ENCODE data around the gene TADA2B.

The TADA2B gene, protein sequence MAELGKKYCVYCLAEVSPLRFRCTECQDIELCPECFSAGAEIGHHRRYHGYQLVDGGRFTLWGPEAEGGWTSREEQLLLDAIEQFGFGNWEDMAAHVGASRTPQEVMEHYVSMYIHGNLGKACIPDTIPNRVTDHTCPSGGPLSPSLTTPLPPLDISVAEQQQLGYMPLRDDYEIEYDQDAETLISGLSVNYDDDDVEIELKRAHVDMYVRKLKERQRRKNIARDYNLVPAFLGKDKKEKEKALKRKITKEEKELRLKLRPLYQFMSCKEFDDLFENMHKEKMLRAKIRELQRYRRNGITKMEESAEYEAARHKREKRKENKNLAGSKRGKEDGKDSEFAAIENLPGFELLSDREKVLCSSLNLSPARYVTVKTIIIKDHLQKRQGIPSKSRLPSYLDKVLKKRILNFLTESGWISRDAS

DNA sequence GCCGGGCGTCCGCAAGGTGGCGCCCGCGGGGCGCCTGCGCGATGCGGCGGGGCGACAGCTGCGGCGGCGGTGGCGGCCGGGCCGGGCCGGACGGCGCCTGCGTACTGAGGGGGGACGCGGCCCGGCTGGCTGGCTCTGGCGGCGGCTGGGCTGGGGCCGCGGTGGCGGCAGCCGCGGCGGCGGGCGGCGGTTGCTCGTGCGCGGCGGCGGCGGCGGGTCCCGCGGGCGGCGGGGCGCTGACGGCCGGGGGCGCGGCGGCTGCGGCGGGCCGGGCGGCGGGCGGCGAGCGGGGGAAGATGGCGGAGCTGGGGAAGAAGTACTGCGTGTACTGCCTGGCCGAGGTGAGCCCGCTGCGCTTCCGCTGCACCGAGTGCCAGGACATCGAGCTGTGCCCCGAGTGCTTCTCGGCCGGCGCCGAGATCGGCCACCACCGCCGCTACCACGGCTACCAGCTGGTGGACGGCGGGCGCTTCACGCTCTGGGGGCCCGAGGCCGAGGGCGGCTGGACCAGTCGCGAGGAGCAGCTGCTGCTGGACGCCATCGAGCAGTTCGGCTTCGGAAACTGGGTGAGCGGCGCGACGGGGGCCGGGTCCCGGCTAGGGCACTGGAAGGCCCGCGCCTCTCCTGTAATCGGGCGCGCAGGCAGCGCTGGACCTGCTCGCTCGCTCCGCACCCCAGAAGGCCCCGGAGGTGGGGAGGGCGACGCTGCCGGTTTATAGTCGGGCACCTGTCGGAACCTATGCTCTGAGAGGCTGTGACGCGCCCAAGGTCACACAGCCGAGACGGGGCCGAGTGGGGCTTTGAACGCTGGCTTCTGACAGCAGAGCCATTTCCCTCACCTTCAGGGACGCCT is at the start of gene TADA2B:
TSS of gene TADA2B (plus strand) at position 89 of the 853 bp plus-strand sequence. CDS start at position 297, 208 bp downstream.
- DNase-seq, result peak; percentile 50

DNA sequence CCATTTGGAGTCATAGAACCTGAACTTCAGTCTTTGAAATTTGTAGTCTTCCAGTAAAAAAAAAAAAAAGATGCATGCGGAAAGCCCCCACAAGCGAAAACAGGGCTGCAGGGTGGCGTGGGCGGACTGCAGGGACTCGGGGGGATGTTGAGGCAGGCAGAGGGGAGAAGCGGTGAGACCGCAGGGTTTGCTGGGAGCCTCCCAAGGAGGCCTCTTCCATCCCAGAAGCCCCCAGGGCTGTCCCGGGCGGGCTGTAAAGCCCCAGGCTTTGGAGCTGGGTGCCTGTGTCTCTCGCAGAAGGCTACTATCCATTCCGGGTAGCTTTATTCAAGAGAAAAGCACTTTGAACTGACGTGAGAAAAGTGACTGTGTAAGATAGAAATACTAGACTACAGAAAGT is 46.7 kb upstream of the TADA2B start:
- DNase-seq, result no peak

DNA sequence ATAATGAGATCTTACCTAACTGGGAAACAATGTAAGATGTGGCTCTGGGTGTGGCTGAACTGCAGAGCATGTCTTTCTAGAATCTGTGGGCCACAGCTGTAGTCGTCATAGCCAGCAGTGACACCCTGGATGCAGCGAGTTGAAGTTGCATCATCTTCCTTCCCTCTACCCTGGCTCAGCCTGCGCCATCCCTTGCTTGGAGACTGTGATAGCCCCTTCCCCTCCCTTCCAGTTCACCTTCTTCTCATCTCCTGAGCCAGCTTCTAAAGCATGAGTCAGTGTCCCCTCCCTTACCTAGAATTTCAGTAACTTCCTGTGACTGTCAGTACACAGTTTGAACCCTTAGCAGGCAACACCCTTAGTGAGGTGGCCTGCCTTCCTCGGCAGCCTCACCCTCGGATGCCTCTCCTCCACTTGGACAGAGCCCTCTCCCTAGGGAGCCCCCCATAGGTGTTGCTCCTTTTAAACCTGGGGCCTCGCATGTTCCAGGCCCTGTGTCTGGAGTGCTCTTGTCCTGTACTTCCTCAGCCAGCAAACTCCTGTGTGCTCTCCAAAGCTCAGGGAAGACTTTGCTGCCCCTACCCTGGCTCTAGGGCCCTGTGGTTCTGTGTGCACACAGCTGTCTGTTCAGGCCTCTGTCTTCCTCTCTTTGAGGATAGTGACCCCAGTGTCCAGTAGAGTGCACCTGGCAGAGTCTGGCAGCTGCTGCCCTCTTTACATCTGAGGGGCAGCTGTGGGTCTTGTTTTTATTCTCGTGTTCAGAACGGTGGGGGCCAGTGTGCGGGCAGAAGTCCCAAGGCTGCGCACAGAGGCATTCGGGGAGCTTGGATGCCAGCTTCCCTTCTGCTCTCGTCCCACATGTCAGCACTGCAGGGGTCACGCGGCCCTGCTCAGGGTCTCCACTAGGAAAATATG is 43.7 kb upstream of the TADA2B start:
- DNase-seq, result peak; percentile 19

DNA sequence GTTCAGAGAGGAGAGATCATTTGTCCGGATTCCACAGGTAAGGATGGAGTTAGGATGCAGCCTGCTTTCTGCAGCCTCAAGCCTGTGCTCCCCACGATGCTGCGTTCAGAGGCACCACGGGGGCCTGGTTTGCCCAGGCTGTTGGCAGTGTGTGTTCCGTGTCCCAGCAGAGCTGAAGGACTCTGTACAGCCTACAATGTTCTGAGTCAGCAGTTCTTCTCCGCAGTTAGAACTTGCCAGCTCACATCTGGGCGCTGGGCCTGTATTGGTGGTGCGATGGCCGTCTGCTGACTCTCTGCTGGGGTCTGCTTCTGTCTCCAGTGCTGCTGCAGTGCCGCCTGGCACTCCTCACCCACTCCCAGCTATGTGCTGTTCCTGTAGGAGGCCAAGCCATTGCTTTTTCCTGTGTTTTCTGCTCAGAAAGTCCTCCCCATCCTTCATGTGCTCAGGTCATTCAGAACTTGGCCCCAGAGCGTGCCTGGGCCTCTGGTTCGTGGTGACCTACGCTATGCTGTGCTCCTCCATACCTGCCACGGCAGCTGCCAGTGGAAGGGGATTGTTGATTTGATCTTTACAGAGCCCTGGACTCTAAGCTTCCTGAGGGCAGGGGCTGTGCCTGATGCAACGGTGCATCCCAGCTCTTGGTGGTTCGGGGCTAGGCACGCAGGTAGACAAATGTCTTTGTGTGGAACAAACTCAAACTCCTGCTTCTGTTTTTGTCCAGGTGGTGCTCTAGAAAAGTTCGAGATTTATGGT is 42.6 kb upstream of the TADA2B start:
- no peak for DNase-seq

DNA sequence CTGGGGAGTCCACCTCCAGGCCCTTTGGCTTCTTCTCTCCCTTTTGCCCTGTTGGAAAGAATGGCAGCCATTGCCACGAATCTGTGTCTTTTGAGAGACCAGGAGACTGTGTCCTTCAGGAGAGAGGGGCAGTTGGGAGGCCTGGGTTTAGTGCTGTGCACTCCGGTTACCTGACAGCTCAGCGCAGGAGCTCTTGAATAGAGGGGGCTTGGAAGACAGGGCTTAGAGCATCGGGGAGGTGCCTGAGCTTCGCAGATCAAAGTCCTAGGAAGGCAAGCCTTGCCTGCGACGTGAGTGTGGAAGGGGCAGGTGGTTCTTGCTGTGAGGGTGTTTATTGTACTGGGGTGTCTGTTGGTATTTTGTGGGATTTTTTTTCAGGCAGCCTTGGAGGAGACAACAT is 41.9 kb upstream of the TADA2B start:
- DNase-seq, result no peak

DNA sequence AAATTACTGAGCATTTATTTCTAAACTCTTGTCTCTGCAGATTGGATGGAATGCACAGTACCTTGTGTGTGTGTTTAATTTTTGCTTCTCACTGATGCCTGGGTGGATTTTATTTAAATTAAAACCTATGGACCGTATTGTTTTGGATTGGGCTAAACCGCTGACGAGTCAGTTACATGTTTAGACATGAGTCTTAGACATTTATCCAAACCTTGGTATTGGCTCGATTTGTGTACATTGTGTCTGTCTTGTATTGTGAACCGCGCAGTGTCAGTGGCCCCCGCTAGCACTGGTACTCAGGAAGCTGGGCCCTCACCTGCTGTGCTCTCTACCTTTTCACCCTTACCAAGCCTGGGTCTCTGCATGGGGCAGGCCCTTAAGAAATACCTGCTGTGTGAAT is 40.8 kb upstream of the TADA2B start:
- DNase-seq, result no peak

DNA sequence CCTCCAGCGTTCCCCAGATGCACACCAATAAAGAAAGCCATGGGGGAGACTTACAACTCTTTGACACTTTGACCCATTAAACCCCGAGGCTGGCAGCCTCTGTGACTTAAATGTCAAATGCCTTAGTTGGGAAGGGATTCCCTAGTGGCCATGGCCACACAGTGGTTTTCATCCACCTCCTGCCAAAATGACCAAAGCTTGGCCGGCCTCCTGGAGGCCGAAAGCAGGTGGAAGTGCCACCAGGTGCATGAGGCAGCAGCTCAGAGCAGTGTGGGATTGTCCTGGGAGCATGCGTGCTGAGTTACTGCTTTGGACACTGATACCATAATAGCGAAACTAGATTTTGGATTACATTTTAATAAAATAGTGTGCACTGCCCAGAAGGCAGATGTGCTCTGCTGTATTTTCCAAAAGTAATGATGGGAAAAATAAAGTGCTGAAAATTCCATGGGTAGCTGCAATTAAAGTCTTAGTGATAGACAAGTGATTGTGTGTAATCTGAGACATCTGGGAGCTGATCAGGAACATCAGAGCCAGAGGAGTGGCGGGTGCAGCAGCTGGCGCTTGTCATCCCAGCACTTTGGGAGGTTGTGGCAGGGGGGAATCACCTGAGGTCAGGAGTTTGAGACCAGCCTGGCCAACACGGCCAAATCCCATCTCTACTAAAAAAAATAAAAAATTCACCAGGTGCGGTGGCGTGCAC is 39.8 kb upstream of the TADA2B start:
- DNase-seq, result no peak

DNA sequence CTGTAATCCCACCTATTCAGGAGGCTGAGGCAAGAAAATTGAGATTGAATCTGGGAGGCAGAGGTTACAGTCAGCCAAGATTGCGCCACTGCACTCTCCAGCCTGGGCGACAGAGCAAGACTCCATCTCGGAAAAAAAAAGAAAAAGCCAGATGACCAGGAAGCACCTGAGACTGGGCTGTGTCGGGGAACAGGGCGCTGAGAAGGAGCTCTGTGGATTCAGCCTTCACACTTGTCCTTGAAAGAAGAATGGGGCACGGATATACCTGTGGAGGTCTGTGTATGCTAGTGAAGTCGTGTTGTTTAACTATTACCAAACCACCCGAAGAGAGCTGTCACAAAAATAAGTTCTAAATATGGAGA is 39.3 kb upstream of the TADA2B start:
- no peak for DNase-seq

DNA sequence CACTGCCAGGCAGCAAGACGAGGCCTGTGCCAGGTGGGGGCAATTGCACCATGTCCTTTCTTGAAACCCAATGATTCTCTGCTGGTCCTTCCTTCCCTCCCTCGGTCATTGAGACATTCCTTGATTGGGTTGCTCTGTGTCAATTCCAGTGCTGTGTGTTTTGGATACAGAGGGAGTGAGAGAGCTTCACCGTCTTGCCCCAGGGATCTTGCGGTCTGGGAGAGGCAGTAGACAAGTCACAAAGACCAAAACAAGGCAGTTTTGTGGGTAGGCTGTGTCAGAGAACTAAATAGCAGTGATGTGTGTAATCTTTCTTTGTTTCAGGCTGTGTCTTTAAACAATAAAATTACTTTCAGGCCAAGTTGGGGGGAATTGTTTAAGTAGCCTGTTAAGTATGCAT is 38.8 kb upstream of the TADA2B start:
- no peak for DNase-seq

DNA sequence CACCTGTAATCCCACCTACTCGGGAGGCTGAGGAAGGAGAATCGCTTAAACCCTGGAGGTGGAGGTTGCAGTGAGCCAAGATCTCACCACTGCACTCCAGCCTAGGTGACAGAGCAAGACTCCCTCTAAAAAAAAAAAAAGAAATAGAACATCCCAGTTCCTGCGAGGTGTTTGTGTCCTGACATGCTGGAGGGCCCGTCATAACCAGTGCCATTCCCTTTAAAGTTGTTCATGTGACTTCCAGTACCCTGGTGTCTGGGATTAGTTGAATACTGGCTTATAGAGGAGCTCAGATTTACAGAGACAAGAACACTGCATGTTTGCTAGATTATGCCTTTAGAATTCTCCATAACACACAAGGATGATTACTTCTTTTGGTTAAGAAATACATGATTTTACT is 37.6 kb upstream of the TADA2B start:
- DNase-seq, result no peak

DNA sequence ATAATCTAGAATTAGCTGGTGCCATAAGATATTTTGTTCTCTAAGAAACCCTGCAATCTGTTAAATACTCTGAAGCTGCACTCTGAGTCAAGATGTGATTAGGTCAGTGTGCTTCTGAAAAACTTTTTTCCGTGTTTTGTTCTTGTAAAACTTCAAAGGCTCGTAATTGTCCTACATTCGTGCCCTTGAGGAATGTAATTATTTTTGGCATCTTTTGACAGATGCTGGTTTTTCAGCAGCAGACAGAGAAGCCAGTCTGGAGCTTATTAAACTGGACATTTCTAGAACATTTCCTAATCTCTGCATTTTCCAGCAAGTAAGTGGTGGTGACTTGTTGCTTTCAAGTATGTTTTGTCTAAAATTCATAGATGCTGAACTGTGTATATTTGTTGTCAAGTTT is 36.8 kb upstream of the TADA2B start:
- no peak for DNase-seq

DNA sequence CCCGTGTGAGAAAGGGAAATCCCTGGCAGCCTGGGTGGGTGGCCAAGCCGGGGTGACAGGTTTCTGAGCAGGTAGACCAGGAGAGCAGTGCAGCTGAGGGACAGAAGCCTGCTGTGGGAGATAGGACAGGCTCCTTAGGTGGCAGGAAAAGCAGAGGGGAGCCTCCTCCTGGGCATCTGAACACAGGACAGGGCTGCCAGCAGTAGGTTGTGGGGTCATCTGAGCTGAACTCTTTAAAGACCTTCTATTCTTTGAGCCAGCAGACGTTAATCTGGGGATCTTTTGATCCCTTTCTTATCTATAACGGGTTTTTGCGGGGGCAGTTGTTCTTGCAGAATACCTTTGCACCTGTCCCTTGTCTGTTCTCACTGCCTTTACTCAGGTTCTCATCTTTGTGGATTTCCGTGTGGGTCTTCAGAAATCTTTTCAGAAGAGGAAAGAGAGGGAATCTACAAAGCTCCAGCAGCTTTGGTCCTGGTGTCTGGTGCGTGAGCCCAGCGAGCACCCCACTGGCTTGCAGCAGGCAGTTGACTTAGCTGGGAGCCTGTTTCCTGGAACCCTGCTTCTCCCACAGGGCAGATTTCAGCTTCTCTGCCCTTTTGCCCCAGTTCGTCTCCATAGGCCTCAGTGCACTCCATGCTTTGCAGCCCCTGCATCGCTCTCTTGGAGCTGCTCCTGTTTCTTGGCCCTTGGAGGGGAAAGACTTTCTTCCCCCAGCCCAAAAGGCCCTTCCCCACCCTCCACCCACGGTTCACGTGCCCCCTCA is 35.8 kb upstream of the TADA2B start:
- no peak for DNase-seq

DNA sequence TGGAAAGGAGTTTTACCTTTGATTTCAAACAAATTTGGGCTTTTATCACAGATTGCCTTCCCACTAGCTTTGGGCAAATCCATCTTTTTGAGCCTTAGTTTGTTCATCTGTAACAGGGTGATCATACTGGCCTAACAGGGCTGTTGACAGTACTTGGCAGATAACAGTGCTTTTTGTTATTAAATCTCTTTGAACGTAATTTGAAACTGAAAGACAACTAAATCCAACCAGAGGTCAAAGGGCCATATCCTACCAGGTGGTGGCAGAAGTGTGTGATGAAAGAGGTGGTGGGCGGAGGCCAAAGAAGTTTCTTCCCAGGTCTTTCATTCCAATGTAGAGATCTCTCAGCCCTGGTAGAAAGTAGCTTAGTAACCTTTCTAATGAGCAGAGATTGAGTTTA is 35.2 kb upstream of the TADA2B start:
- no peak for DNase-seq

DNA sequence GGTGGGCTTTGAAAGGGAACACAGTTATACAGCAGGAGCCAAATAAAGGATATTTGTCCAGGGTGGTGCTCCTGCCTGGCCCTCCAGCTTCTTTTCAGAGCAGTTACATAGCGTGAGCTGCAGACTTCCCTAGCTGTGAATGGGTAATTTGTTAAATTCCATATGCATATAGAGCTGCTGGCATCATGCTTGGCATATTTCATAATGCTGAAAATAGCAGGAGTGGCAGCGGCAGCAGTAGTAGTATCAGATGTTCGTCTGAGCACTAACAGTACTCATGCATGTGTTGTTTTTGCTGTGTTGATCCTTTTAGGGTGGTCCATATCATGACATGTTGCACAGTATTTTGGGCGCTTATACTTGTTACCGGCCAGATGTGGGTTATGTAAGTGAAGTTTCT is 33.6 kb upstream of the TADA2B start:
- no peak for DNase-seq

DNA sequence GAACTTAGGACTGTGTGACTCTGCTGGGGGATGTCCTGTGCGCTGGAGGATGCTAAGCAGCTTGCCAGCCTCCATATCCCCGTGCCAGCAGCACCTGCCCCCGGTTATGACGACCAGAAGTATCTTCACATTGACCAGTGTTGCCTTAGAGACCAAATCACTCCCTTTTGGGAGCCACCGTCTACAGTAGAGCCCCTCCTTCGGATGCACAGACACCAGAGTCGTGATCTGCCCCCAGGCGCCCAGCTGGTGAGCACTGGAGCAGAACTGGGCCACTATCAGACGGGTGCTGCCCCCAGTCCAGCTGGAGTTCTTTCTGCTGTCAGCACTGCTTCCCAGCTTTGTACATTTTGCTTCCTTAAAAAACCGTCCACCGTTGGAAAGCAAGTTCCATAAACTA is 30.0 kb upstream of the TADA2B start:
- DNase-seq, result no peak

DNA sequence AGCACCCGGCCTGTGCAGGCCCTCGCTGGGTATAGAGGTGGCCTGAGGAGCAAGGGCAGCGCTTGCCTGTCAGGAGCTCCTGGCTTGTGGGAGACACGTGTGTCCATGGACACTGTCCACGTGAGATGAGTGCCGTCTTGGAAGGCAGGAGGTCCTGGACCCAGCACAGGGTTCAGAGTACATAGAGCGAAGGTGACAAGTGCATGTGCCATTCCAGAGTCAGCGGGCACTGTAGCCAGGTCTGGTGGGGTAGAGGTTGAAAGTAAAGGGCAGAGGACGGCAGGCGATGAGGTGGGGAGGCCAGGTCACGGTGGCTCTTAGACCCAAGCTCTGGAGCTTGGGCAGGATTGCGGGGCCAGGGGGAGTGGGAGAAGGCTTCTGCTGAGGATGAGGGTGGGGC is 28.4 kb upstream of the TADA2B start:
- DNase-seq, result no peak

DNA sequence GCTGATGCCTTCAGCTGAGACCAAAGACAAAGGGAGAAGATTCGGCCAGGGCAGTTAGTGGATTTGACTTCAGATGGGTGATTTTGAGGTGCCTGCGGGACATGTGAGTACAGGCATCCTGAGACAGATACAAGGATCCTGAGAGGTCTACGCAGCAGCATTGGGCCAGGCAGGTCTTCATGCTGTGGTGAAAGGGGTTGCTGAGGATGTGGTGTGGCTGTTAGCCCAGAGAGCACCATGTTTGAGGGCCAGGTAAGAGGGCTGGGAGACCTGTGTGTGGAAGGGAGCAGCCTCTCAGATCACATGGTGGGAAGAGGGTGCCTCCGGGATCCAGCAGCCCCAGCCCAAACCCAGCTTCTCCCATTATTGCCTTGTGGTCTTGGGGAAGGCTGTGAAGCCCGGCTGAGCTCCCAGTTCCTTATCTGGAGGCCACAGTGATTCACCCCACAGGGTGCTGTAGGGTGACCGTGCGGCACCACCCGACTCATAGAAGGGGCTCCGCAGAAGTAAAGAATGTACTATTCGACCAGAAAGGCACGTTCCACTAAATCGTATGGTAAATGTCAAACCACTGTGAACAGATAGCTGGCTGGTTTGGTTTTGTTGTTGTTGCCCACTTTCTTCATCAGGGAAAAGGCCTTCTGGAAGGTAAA is 27.7 kb upstream of the TADA2B start:
- no peak for DNase-seq

DNA sequence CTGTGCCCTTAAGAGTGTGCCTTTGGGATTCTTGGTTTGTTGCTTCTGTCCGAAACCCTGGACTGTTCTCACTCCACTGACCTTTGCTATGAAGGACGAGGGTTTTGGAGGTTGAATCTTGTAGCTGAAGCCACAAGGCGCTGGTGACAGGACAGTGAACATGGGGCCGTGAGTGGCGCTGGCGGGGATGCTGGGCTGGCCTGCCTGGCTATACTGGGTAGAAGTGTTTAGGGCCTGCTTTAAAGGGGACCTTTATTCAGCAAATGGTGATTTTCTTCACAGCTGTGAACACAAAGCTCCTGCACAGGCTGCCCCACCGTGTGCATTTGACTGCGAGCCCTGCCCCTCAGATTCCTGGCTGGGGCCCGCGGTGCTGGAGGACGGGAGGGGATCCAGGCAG is 27.1 kb upstream of the TADA2B start:
- no peak for DNase-seq

DNA sequence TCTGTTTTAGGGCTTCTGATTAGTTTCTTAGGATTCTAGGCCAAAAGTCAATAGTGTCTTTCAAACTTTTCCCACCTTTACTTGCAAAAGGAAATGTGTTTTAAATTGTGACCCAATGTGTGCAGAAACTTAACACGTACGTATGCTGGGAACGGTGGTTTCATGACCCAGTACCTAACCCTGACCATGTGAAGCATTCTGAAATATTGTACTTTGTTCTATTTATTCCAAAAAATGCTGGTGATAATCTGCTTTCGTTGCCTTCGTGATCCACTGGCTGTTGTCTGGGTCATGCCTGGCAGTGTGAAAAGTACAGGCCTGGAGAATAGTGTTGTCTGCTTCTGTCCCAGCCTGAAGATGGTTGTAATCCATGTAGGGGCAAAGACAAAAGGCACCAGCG is 26.7 kb upstream of the TADA2B start:
- DNase-seq, result no peak

DNA sequence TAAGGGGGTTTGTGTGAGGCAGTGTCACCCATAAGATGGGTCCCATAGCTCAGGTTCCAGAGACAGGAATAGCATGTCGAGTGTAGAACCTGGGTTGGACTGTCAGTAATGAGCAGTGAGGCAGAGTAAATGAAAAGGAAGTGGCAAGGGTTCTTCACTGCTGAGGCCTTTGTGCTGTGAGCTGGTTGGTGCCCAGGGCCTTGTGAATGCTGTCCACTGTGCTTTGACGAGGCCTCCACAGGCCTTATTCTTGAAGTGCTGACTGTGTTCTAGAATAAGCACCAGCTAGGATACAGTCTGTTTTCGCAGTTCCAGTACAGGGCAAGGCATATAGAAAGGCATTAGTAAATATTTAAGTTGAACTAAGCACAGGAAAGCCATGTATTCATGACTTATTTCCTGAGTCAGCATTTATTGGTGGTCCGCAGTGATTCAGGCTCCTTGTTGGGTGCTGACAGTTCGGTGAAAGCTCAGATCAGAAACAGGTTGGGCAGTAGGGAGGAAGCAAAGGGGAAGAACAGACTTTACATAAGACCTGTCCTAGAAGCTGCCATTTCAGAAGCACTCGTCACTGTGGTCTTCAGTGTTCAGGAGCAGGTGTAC is 25.6 kb upstream of the TADA2B start:
- no peak for DNase-seq

Measured in stimulated activated CD4-positive, alpha-beta T cell treated with anti-CD3 and anti-CD28 coated beads, Interleukin-4, amount 100 ng/mL, for 24 hours (primary cell).